Stimulated activated naive CD8-positive, alpha-beta T cell treated with anti-CD3 and anti-CD28 coated beads, Interleukin-15, amount 100 ng/mL, for 72 hours (primary cell): Measurements from ENCODE around the gene SNX27.
"Not testable (repeated sequence)": the region's sequence is repeated elsewhere in the genome, so short reads cannot be mapped to it uniquely, and the experiment has no call there.

Source experiments
- ATAC-seq: fragments of 150-1000 bp; cut with Tn5 transposase; 2 replicates; pipeline ENCODE4 v1.10.0; 2021; ENCODE audit warnings: mild to moderate bottlenecking, moderate library complexity
- DNase-seq, 2 donors: peaks; one replicate each; pipeline ENCODE4 v3.0.0; 2021 to 2022
- H3K27ac Mint-ChIP-seq, 2 donors: one replicate each; pipeline ENCODE4 v1.8.0; 2022; ENCODE audit warnings: mild to moderate bottlenecking in 2 of 2, mixed read lengths in 2 of 2, moderate library complexity in 2 of 2
- H3K27me3 Mint-ChIP-seq: one replicate; pipeline ENCODE4 v1.8.0; 2022; ENCODE audit warnings: mixed read lengths
- H3K4me1 Mint-ChIP-seq: one replicate; pipeline ENCODE4 v1.8.0; 2022; ENCODE audit warnings: mild to moderate bottlenecking, mixed read lengths
- H3K4me3 Mint-ChIP-seq, 2 donors: one replicate each; pipeline ENCODE4 v1.8.0; 2022; ENCODE audit warnings: mild to moderate bottlenecking in 2 of 2, mixed read lengths in 2 of 2, moderate library complexity in 1 of 2
- H3K9me3 Mint-ChIP-seq, 2 donors: one replicate each; pipeline ENCODE4 v1.8.0; 2022; ENCODE audit warnings: mixed read lengths in 2 of 2

Gene SNX27

DNA sequence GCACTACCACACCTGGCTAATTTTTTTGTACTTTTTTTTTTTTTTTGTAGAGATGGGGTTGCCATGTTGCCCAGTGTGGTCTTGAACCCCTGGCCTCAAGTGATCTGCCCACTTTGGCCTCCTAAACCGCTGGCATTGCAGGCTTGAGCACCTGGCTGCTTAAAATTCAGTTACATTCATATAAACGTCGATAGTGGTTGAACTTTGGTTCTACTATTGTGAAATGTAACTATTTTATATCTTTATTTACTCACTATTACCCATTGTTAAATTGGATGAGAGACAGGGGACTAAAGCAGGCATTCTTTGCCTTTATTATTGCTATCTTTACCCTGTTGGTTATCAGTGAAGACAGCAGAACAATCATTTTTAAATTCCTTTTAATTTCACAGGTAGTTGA is 6.2 kb downstream of the SNX27 start:
- H3K4me3 Mint-ChIP-seq, result no peak overlapping the region
- H3K27ac Mint-ChIP-seq, result no peak overlapping the region
- H3K9me3 Mint-ChIP-seq, result no peaks in the 10 kb centered on the region
- DNase-seq, result no peak
- H3K4me1 Mint-ChIP-seq, result peaks cover 63% of the 10 kb centered on the region
- ATAC-seq, result no peak
- H3K27me3 Mint-ChIP-seq, result no peaks in the 10 kb centered on the region

GRCh38 chr1:151618470-151618869 is 6.6 kb downstream of the SNX27 start:
- Mint-ChIP-seq H3K4me3 (no peak overlapping the region), H3K27me3 (no peaks in the 10 kb centered on the region), H3K27ac (no peak overlapping the region), H3K4me1 (peaks cover 59% of the 10 kb centered on the region), H3K9me3 (no peaks in the 10 kb centered on the region)
- ATAC-seq (no peak), DNase-seq (no peak)

- H3K4me3 Mint-ChIP-seq, H3K9me3 Mint-ChIP-seq, DNase-seq, H3K27me3 Mint-ChIP-seq, H3K27ac Mint-ChIP-seq, ATAC-seq: not testable (repeated sequence)
- peaks cover 53% of the 10 kb centered on the region for H3K4me1 Mint-ChIP-seq
Observed at GRCh38 chr1:151618996-151619395, 7.1 kb downstream of the SNX27 start.

GRCh38 chr1:151619489-151620093 is 7.7 kb downstream of the SNX27 start:
- no peak for DNase-seq
- Mint-ChIP-seq H3K4me3 (no peak overlapping the region), H3K4me1 (peaks cover 48% of the 10 kb centered on the region), H3K27me3 (no peaks in the 10 kb centered on the region), H3K9me3 (no peaks in the 10 kb centered on the region), H3K27ac (no peak overlapping the region)
- ATAC-seq, result peak; percentile 37

DNA sequence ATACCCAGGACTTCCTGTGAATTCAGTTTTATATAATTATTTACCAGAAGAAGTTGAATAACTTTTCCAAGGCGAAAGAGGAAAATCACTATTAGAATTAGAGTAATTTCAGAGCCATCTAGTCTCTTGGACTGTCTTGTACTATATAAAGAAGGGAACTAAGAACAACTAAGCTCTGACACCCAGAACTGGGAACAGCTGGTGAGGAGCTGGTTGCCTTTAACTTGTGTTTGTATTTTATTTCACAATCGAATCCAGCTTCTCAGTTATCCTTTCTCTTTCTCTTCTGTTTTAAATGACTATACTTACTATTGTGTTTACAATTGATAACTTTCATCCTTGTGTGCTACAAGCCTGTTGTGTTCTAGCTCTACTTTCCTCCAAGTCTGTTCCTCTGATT is 8.4 kb downstream of the SNX27 start:
- peaks cover 42% of the 10 kb centered on the region for H3K4me1 Mint-ChIP-seq
- DNase-seq (no peak), ATAC-seq (no peak)
- no peaks in the 10 kb centered on the region for H3K9me3 Mint-ChIP-seq
- H3K27me3 Mint-ChIP-seq, result no peaks in the 10 kb centered on the region
- H3K27ac Mint-ChIP-seq, result peak overlapping the region; percentile 12 to 56
- H3K4me3 Mint-ChIP-seq, result no peak overlapping the region

DNA sequence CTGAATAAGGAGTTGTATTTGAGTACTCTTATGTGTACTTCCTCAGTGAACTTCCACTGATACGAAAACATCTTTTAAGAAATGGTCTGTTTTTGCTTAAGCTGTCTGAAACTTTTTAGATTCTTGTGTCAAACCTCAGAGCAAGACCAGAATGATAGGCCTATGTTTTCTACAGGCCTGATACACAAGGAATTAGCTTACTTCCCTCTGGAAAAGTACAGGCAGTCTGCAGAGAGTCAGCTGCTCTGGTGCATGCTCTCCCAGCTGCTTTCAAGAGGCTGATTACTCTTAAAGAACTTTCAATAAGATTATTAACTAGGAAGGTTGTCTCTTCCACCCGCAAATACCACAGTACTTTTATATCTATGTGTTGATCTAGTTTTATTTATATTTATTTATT is 9.5 kb downstream of the SNX27 start:
- Mint-ChIP-seq H3K27me3 (no peaks in the 10 kb centered on the region), H3K9me3 (no peaks in the 10 kb centered on the region), H3K4me3 (no peak overlapping the region), H3K4me1 (peaks cover 31% of the 10 kb centered on the region), H3K27ac (no peak overlapping the region)
- no peak for ATAC-seq
- DNase-seq, result no peak

GRCh38 chr1:151624783-151625182 is 12.9 kb downstream of the SNX27 start:
- DNase-seq (no peak), ATAC-seq (no peak)
- Mint-ChIP-seq H3K9me3 (no peaks in the 10 kb centered on the region), H3K27me3 (no peaks in the 10 kb centered on the region), H3K4me3 (no peak overlapping the region), H3K27ac (no peak overlapping the region), H3K4me1 (peaks cover 22% of the 10 kb centered on the region)

- Mint-ChIP-seq H3K4me1 (peaks cover 3% of the 10 kb centered on the region), H3K9me3 (no peaks in the 10 kb centered on the region), H3K27ac (no peak overlapping the region), H3K4me3 (no peak overlapping the region), H3K27me3 (no peaks in the 10 kb centered on the region)
- no peak for DNase-seq
- ATAC-seq, result no peak
Observed at GRCh38 chr1:151626740-151627334, 15.0 kb downstream of the SNX27 start.

GRCh38 chr1:151629278-151629677 is 17.4 kb downstream of the SNX27 start:
- Mint-ChIP-seq H3K27me3 (no peaks in the 10 kb centered on the region), H3K9me3 (no peaks in the 10 kb centered on the region), H3K4me3 (no peak overlapping the region), H3K4me1 (no peaks in the 10 kb centered on the region), H3K27ac (no peak overlapping the region)
- DNase-seq (no peak), ATAC-seq (no peak)

DNA sequence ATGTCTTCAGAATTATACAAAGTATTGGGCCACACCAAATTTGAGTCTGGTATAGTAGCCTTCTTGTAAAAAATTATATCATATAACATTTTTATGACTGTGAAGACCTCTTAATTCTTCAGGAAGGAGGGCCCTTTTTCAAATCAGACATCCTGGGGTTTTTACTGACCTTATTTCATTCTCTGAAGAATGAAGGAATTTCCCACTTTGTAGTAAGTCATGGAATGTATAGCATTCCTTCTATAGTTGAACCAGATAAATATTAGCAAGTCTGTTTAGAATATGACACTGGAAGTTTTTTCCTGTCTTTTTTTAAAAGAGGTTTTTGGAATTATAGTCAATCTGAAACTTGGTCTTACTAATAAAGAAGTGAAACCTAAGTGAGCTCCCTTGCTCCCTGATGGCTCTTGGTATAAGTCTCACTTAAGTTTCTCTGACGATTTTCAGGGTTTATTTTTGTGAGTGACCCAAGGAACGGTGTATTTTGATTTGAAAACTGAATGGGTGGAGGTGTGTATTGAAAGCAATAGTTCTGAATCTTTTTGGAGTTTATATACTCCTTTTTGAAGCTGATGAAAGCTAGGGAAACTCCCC is 23.7 kb downstream of the SNX27 start:
- peaks cover 8% of the 10 kb centered on the region for H3K4me1 Mint-ChIP-seq
- no peaks in the 10 kb centered on the region for H3K27me3 Mint-ChIP-seq
- no peak overlapping the region for H3K4me3 Mint-ChIP-seq
- H3K27ac Mint-ChIP-seq, result no peak overlapping the region
- ATAC-seq, result no peak
- no peaks in the 10 kb centered on the region for H3K9me3 Mint-ChIP-seq
- no peak for DNase-seq

DNA sequence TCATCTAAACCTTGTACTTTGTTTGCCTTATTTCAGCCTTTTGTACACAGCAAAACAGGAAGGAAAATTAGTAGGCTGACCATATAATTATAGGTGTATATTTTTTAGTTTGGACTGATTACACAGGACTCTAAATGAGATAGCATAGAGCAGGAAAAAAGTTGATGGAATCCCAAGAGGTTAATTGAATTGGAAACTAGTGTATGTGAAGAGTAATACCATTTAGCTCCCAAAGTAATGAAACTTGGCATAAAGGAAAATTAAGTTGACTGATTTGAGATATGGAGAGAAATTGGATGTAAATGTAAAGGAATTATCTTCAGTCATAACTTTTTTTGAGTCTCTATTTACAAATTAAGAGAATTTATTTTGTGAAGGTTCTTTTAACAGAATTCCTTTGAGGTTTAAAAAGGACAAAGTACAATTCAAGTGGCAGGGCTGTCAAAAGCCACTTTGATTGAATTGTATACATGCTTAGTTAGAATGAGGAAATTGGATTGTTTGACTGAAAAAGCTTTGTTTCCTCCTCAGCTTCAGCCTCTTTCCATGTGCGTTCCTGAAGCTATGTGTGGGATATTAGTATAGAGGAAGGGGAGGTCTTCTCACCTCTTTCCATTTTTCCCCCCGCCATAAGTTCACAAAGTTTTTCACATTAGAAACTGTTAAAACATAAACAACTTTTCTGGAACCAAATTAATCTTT is 26.4 kb downstream of the SNX27 start:
- Mint-ChIP-seq H3K4me1 (peaks cover 16% of the 10 kb centered on the region), H3K27me3 (no peaks in the 10 kb centered on the region), H3K9me3 (no peaks in the 10 kb centered on the region), H3K4me3 (no peak overlapping the region), H3K27ac (no peak overlapping the region)
- ATAC-seq (no peak), DNase-seq (no peak)

DNA sequence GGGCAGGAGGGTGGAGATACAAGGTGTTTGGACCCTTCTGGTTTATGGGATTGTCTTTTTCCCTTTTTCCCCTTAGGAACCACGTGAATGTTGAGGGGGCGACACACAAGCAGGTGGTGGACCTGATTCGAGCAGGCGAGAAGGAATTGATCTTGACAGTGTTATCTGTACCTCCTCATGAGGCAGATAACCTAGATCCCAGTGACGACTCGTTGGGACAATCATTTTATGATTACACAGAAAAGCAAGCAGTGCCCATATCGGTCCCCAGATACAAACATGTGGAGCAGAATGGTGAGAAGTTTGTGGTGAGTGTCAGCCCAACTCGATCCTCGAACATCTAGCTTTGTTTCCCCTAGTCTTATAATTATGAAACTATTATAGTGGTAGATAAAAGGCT is 27.0 kb downstream of the SNX27 start:
- H3K9me3 Mint-ChIP-seq, result no peaks in the 10 kb centered on the region
- H3K4me1 Mint-ChIP-seq, result peaks cover 16% of the 10 kb centered on the region
- DNase-seq (no peak), ATAC-seq (no peak)
- no peaks in the 10 kb centered on the region for H3K27me3 Mint-ChIP-seq
- H3K27ac Mint-ChIP-seq, result no peak overlapping the region
- H3K4me3 Mint-ChIP-seq, result no peak overlapping the region

GRCh38 chr1:151639466-151639865 is 27.6 kb downstream of the SNX27 start:
- ATAC-seq (no peak), DNase-seq (no peak)
- Mint-ChIP-seq H3K4me1 (peaks cover 16% of the 10 kb centered on the region), H3K27me3 (no peaks in the 10 kb centered on the region), H3K9me3 (no peaks in the 10 kb centered on the region), H3K4me3 (no peak overlapping the region), H3K27ac (no peak overlapping the region)

GRCh38 chr1:151641229-151641628 is 29.4 kb downstream of the SNX27 start:
- ATAC-seq, result peak; percentile 57
- no peak for DNase-seq
- H3K9me3 Mint-ChIP-seq, result no peaks in the 10 kb centered on the region
- peaks cover 10% of the 10 kb centered on the region for H3K4me1 Mint-ChIP-seq
- H3K27ac Mint-ChIP-seq, result no peak overlapping the region
- no peak overlapping the region for H3K4me3 Mint-ChIP-seq
- H3K27me3 Mint-ChIP-seq, result no peaks in the 10 kb centered on the region

- not testable (repeated sequence) for DNase-seq, H3K27me3 Mint-ChIP-seq, H3K4me3 Mint-ChIP-seq, H3K9me3 Mint-ChIP-seq, ATAC-seq, H3K27ac Mint-ChIP-seq
- H3K4me1 Mint-ChIP-seq, result peaks cover 10% of the 10 kb centered on the region
Observed at GRCh38 chr1:151643085-151643484, 31.2 kb downstream of the SNX27 start.

GRCh38 chr1:151644001-151644400 is 32.2 kb downstream of the SNX27 start:
- ATAC-seq, result no peak
- no peak for DNase-seq
- Mint-ChIP-seq H3K4me1 (peaks cover 10% of the 10 kb centered on the region), H3K27me3 (no peaks in the 10 kb centered on the region), H3K4me3 (no peak overlapping the region), H3K9me3 (peaks cover 0 to 6% of the 10 kb centered on the region in 2 donors), H3K27ac (no peak overlapping the region)
